Esophagus (tissue), 2 donors: ENCODE measurements around the gene PLEKHG3. TPM values are rescaled to one million over a fixed set of nuclear protein-coding genes. Genes with fewer than 3 reads are reported as not detected.
A peak's percentile ranks its signal among the peaks of the same experiment; 100 is the strongest.

Experiments
- H3K27ac ChIP-seq, 2 donors: one replicate each; pipeline ENCODE4 v1.5.1; 2013; ENCODE audit warnings: low read depth in 2 of 2, mild to moderate bottlenecking in 2 of 2, inconsistent platforms in 1 of 2, low read length in 1 of 2, moderate library complexity in 1 of 2
- H3K27me3 ChIP-seq, 2 donors: one replicate each; pipeline ENCODE4 v1.6.1; 2013; ENCODE audit warnings: low read length in 2 of 2, control low read depth in 1 of 2, mild to moderate bottlenecking in 1 of 2; ENCODE audit not compliant: insufficient read depth in 2 of 2, control insufficient read depth in 1 of 2
- H3K36me3 ChIP-seq, 2 donors: one replicate each; pipeline ENCODE4 v1.6.1; 2013; ENCODE audit warnings: low read length in 1 of 2; ENCODE audit not compliant: control insufficient read depth in 2 of 2, insufficient read depth in 2 of 2
- H3K4me1 ChIP-seq, 2 donors: one replicate each; pipeline ENCODE4 v1.6.1; 2013; ENCODE audit warnings: low read length in 1 of 2; ENCODE audit not compliant: control insufficient read depth in 2 of 2, insufficient read depth in 2 of 2
- H3K4me3 ChIP-seq, 2 donors: one replicate each; pipeline ENCODE4 v1.5.1; 2013; ENCODE audit warnings: low read length in 2 of 2, mild to moderate bottlenecking in 2 of 2, low read depth in 1 of 2, moderate library complexity in 1 of 2
- H3K9me3 ChIP-seq, 2 donors: one replicate each; pipeline ENCODE4 v1.6.1; 2013; ENCODE audit warnings: mild to moderate bottlenecking in 2 of 2, low read depth in 1 of 2, low read length in 1 of 2, moderate library complexity in 1 of 2; ENCODE audit not compliant: control insufficient read depth in 2 of 2, insufficient read depth in 1 of 2
- WGBS, 2 donors: extraction: QIAGEN DNeasy Blood & Tissue Kit; methylation state at CpG; one replicate each; pipeline ENCODE4 v1.1.7; 2013; 5-methylcytosine and 5-hydroxymethylcytosine counted together
- polyA plus RNA-seq, 2 donors: library from polyadenylated mRNA; stranded (reverse); fragments of 200-250 nt; gene quantifications; one replicate each; pipeline ENCODE4 v1.2.3, GENCODE V29; 2013
- donor health status: healthy with polysubstance abuse.
- donor health status: Bipolar disorder and iron deficiency.

The PLEKHG3 gene
- polyA plus RNA-seq, 2 donors: 23.1 to 27.1 TPM

GRCh38 chr14:64704743-64705380 lies 638 bp downstream of the PLEKHG3 start:
- 1 to 2% methylated on average over 51 of the region's 51 CpGs for WGBS, 2 donors
- no peaks in the 10 kb centered on the region for H3K27me3 ChIP-seq

GRCh38 chr14:64705381-64706118 lies 1.3 kb downstream of the PLEKHG3 start:
- WGBS, 2 donors: 11 to 13% methylated on average over 18 of the region's 18 CpGs
- Histone ChIP-seq H3K4me1 (peaks cover 10 to 34% of the 10 kb centered on the region in 2 donors), H3K4me3 (peak overlapping the region; percentile 88 to 90), H3K36me3 (no peaks in the 10 kb centered on the region), H3K27me3 (no peaks in the 10 kb centered on the region), H3K9me3 (no peaks in the 10 kb centered on the region), H3K27ac (peak overlapping the region; percentile 84 to 91)

More at GRCh38 chr14:64704743-64705380, 638 bp downstream of the PLEKHG3 start:
- Histone ChIP-seq H3K27ac (peak overlapping the region; percentile 84 to 91), H3K4me3 (peak overlapping the region; percentile 88 to 90), H3K4me1 (peaks cover 10 to 34% of the 10 kb centered on the region in 2 donors), H3K9me3 (no peaks in the 10 kb centered on the region), H3K36me3 (no peaks in the 10 kb centered on the region)

GRCh38 chr14:64706119-64706592 lies 1.9 kb downstream of the PLEKHG3 start:
- no peaks in the 10 kb centered on the region for H3K27me3 ChIP-seq
- WGBS, 2 donors: 30 to 37% methylated on average over 4 of the region's 4 CpGs
- H3K27ac ChIP-seq: peak overlapping the region; percentile 84 to 91
- H3K4me3 ChIP-seq: peak overlapping the region; percentile 88 to 90
- no peaks in the 10 kb centered on the region for H3K36me3 ChIP-seq
- H3K4me1 ChIP-seq: peaks cover 10 to 36% of the 10 kb centered on the region in 2 donors
- H3K9me3 ChIP-seq: no peaks in the 10 kb centered on the region

- H3K9me3 ChIP-seq: no peaks in the 10 kb centered on the region
- 30 to 46% methylated on average over 13 to 14 of the region's 14 CpGs for WGBS, 2 donors
- no peaks in the 10 kb centered on the region for H3K27me3 ChIP-seq
- peak overlapping the region; percentile 84 to 91 for H3K27ac ChIP-seq
- peaks cover 10 to 36% of the 10 kb centered on the region in 2 donors for H3K4me1 ChIP-seq
- peak overlapping the region in 1 of 2 donors; percentile 90 for H3K4me3 ChIP-seq
- H3K36me3 ChIP-seq: no peaks in the 10 kb centered on the region
Measured at GRCh38 chr14:64706593-64707193, 2.5 kb downstream of the PLEKHG3 start.

GRCh38 chr14:64707661-64708060 lies 3.4 kb downstream of the PLEKHG3 start:
- H3K36me3 ChIP-seq: no peaks in the 10 kb centered on the region
- H3K27me3 ChIP-seq: no peaks in the 10 kb centered on the region
- H3K4me1 ChIP-seq: peaks cover 10 to 36% of the 10 kb centered on the region in 2 donors
- H3K9me3 ChIP-seq: no peaks in the 10 kb centered on the region
- WGBS, 2 donors: 40 to 45% methylated on average over 7 of the region's 7 CpGs
- peak overlapping the region; percentile 11 to 75 for H3K27ac ChIP-seq
- no peak overlapping the region for H3K4me3 ChIP-seq

- no peaks in the 10 kb centered on the region for H3K27me3 ChIP-seq
- H3K36me3 ChIP-seq: no peaks in the 10 kb centered on the region
- no peaks in the 10 kb centered on the region for H3K9me3 ChIP-seq
- peaks cover 10 to 34% of the 10 kb centered on the region in 2 donors for H3K4me1 ChIP-seq
- WGBS, 2 donors: 21 to 32% methylated on average over 18 of the region's 18 CpGs
- peak overlapping the region; percentile 29 to 76 for H3K27ac ChIP-seq
- H3K4me3 ChIP-seq: peak overlapping the region in 1 of 2 donors; percentile 12
Measured at GRCh38 chr14:64708148-64709004, 4.2 kb downstream of the PLEKHG3 start.

GRCh38 chr14:64709126-64709525 lies 4.9 kb downstream of the PLEKHG3 start:
- Histone ChIP-seq H3K36me3 (no peaks in the 10 kb centered on the region), H3K27ac (peak overlapping the region in 1 of 2 donors; percentile 34), H3K4me3 (no peak overlapping the region), H3K4me1 (peaks cover 10 to 34% of the 10 kb centered on the region in 2 donors), H3K9me3 (no peaks in the 10 kb centered on the region), H3K27me3 (no peaks in the 10 kb centered on the region)
- 65 to 66% methylated on average over 5 of the region's 5 CpGs for WGBS, 2 donors

GRCh38 chr14:64711039-64711438 lies 6.8 kb downstream of the PLEKHG3 start:
- Histone ChIP-seq H3K9me3 (no peaks in the 10 kb centered on the region), H3K27me3 (no peaks in the 10 kb centered on the region), H3K4me1 (peaks cover 10 to 29% of the 10 kb centered on the region in 2 donors), H3K4me3 (no peak overlapping the region), H3K27ac (peak overlapping the region in 1 of 2 donors; percentile 24), H3K36me3 (no peaks in the 10 kb centered on the region)
- WGBS, 2 donors: 40 to 63% methylated on average over 5 of the region's 5 CpGs

GRCh38 chr14:64713677-64714076 lies 9.5 kb downstream of the PLEKHG3 start:
- no peaks in the 10 kb centered on the region for H3K27me3 ChIP-seq
- no peaks in the 10 kb centered on the region for H3K36me3 ChIP-seq
- no peak overlapping the region for H3K27ac ChIP-seq
- no peak overlapping the region for H3K4me3 ChIP-seq
- peaks cover 8 to 29% of the 10 kb centered on the region in 2 donors for H3K4me1 ChIP-seq
- H3K9me3 ChIP-seq: no peaks in the 10 kb centered on the region
